Activated naive CD4-positive, alpha-beta T cell treated with anti-CD3 and anti-CD28 coated beads, Interleukin-2, amount 50 U/mL, for 24 hours (primary cell): ENCODE measurements around the gene MSTO1.
"Not testable (repeated sequence)": the region's sequence is repeated elsewhere in the genome, so short reads cannot be mapped to it uniquely, and the experiment has no call there.

Experiments
- H3K27ac Mint-ChIP-seq: one replicate; pipeline ENCODE4 v1.8.0; 2021; ENCODE audit warnings: mild to moderate bottlenecking, mixed read lengths
- H3K27me3 Mint-ChIP-seq: one replicate; pipeline ENCODE4 v1.8.0; 2021; ENCODE audit warnings: mixed read lengths
- H3K36me3 Mint-ChIP-seq: one replicate; pipeline ENCODE4 v1.8.0; 2021; ENCODE audit warnings: mixed read lengths
- H3K4me1 Mint-ChIP-seq: one replicate; pipeline ENCODE4 v1.8.0; 2021; ENCODE audit warnings: mixed read lengths
- H3K4me3 Mint-ChIP-seq: one replicate; pipeline ENCODE4 v1.8.0; 2021; ENCODE audit warnings: mild to moderate bottlenecking, mixed read lengths
- H3K9me3 Mint-ChIP-seq: one replicate; pipeline ENCODE4 v1.8.0; 2021; ENCODE audit warnings: mixed read lengths

Gene MSTO1

DNA sequence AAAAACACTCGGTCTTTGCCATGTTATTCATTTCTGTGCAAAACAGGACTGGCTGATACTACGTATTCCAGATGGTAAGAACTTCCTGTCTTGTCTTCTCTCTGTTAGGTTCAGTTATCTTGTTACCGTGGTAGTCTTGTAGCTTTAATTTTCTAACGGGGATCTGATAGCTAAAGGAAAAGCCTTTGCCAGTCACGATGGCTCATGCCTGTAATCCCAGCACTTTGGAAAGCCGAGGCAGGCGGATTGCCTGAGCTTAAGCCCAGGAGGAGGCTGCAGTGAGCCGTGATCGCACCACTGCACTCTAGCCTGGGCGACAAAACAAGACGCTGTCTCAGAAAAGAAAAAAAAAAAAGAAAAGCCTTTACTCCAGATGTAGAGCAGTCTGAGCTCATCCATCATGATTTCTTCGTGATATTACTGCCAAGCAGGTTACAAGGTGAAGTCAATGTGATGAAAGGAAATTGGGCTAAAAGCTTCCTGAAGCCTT is 11.1 kb upstream of the MSTO1 start:
- Mint-ChIP-seq H3K27ac (peak overlapping the region; percentile 72), H3K27me3 (no peaks in the 10 kb centered on the region), H3K36me3 (no peaks in the 10 kb centered on the region), H3K4me3 (peak overlapping the region; percentile 84), H3K4me1 (peaks cover 12% of the 10 kb centered on the region), H3K9me3 (no peaks in the 10 kb centered on the region)

DNA sequence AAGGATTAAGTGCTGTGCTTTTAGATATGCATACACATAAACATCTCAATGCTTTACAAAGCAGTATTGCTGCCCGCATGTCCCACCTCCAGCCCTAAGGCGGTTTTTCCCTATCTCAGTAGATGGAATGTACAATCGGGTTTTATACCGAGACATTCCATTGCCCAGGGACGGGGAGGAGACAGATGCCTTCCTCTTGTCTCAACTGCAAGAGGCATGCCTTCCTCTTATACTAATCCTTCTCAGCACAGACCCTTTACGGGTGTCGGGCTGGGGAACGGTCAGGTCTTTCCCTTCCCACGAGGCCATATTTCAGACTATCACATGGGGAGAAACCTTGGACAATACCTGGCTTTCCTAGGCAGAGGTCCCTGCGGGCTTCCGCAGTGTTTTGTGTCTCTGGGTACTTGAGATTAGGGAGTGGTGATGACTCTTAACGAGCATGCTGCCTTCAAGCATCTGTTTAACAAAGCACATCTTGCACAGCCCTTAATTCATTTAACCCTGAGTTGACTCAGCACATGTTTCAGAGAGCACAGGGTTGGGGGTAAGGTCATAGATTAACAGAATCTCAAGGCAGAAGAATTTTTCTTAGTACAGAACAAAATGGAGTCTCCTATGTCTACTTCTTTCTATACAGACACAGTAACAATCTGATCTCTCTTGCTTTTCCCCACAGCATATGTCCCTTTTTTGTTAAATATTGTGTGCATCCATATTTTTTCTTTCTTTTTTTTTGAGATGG is 10.0 kb upstream of the MSTO1 start:
- not testable (repeated sequence) for H3K36me3 Mint-ChIP-seq, H3K27me3 Mint-ChIP-seq, H3K4me3 Mint-ChIP-seq, H3K27ac Mint-ChIP-seq, H3K9me3 Mint-ChIP-seq
- H3K4me1 Mint-ChIP-seq: peaks cover 12% of the 10 kb centered on the region

- peaks cover 6% of the 10 kb centered on the region for H3K4me1 Mint-ChIP-seq
- H3K27ac Mint-ChIP-seq: no peak overlapping the region
- peak overlapping the region; percentile 15 for H3K4me3 Mint-ChIP-seq
- no peaks in the 10 kb centered on the region for H3K27me3 Mint-ChIP-seq
- H3K9me3 Mint-ChIP-seq: no peaks in the 10 kb centered on the region
- peaks cover 4% of the 10 kb centered on the region for H3K36me3 Mint-ChIP-seq
Observed at GRCh38 chr1:155607708-155608107, 2.3 kb upstream of the MSTO1 start.

DNA sequence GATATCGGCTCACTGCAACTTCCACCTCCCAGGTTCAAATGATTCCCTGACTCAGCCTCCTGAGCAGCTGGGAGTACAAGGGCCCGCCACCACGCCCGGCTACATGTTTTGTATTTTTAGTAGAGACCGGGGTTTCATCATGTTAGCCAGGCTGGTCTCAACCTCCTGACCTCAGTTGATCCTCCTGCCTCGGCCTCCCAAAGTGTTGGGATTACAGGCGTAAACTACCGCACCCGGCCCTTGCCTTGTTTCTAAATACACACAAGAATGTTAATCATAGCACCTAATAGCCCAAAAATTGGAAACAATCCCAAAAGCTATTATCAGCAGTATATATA is 1.2 kb upstream of the MSTO1 start:
- Mint-ChIP-seq H3K36me3 (peaks cover 9% of the 10 kb centered on the region), H3K9me3 (no peaks in the 10 kb centered on the region), H3K4me3 (no peak overlapping the region), H3K27me3 (no peaks in the 10 kb centered on the region), H3K27ac (no peak overlapping the region), H3K4me1 (peaks cover 9% of the 10 kb centered on the region)

DNA sequence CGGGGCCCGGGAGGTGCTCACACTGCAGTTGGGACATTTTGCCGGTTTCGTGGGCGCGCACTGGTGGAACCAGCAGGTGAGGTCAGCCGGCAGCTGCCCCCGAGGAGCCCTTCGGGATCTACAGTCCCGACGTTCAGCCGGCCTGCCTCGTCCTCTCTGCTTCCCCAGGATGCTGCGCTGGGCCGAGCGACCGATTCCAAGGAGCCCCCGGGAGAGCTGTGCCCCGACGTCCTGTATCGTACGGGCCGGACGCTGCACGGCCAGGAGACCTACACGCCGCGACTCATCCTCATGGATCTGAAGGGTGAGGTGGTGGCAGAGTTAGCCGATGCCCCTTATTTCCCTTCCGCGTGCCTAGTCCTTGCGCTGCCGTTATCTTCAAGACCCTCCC is 234 bp downstream of the MSTO1 start:
- H3K4me3 Mint-ChIP-seq: peak overlapping the region; percentile 93
- not testable (repeated sequence) for H3K9me3 Mint-ChIP-seq, H3K4me1 Mint-ChIP-seq, H3K27ac Mint-ChIP-seq, H3K27me3 Mint-ChIP-seq, H3K36me3 Mint-ChIP-seq

- not testable (repeated sequence) for H3K36me3 Mint-ChIP-seq, H3K9me3 Mint-ChIP-seq, H3K4me1 Mint-ChIP-seq
Observed at GRCh38 chr1:155613226-155613625, 3.2 kb downstream of the MSTO1 start.

DNA sequence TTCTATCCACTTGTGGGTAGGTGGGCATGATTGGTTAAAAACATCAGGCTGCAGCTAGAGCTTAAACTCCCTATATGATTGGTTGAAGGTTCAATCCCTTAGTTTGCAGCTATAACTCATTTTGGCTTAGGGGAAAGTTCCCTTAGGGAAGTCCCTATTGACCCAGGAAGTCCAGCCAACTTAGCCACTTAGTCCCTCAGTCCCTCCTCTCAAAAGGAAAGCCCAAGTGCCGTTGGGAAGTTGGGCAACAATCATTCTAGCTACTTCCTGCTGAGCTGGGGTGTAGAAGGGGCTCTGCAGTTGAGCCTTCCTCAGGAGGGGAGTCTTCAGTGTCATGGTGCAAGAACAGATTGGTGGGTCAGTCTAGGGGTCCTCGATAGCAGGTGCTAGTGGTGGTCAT is 12.2 kb downstream of the MSTO1 start:
- peaks cover 4% of the 10 kb centered on the region for H3K4me1 Mint-ChIP-seq
- H3K36me3 Mint-ChIP-seq: no peaks in the 10 kb centered on the region
- no peak overlapping the region for H3K27ac Mint-ChIP-seq
- H3K27me3 Mint-ChIP-seq: no peaks in the 10 kb centered on the region
- no peak overlapping the region for H3K4me3 Mint-ChIP-seq
- H3K9me3 Mint-ChIP-seq: no peaks in the 10 kb centered on the region

More at GRCh38 chr1:155613226-155613625, 3.2 kb downstream of the MSTO1 start:
- peak overlapping the region; percentile 42 for H3K4me3 Mint-ChIP-seq
- not testable (repeated sequence) for H3K27ac Mint-ChIP-seq, H3K27me3 Mint-ChIP-seq

DNA sequence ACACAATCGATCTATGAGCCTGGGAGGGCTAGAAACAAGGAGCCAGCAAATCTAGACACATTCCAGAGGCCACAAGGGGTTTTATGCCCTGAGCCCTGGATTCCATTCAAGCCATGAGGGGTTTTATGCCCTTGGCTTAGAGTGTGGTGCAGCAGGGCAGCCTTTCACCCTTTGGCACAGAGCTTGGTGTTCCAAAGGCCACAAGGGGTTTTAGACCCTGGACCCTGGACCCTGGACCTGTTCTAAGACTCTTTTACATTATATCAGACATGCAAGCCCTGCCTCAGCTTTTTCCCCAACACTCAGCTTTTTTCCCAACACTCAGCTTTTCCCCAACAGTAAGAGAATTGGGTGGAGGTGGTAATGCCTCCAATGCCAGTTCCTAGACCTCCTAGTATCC is 13.3 kb downstream of the MSTO1 start:
- H3K4me1 Mint-ChIP-seq: peaks cover 4% of the 10 kb centered on the region
- no peaks in the 10 kb centered on the region for H3K9me3 Mint-ChIP-seq
- H3K27me3 Mint-ChIP-seq: no peaks in the 10 kb centered on the region
- H3K4me3 Mint-ChIP-seq: no peak overlapping the region
- no peaks in the 10 kb centered on the region for H3K36me3 Mint-ChIP-seq
- no peak overlapping the region for H3K27ac Mint-ChIP-seq

DNA sequence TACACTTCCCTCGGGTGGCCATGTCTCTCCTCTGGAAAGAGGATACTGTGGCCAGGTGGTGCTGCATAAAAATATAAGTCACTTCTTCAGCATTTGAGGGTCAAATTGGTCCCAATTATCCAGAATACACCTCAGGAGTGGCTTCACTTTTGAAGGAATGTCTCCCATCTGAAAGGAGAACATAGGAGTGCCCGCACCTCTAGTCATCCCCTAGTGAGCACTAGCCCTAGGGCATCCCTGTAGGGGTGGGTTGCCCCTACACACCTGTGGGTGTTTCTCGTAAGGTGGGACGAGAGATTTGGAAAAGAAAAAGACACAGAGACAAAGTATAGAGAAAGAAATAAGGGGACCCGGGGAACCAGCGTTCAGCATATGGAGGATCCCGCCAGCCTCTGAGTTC is 16.4 kb downstream of the MSTO1 start:
- H3K4me3 Mint-ChIP-seq, H3K36me3 Mint-ChIP-seq, H3K9me3 Mint-ChIP-seq, H3K27ac Mint-ChIP-seq, H3K4me1 Mint-ChIP-seq, H3K27me3 Mint-ChIP-seq: not testable (repeated sequence)

- peak overlapping the region; percentile 96 for H3K4me3 Mint-ChIP-seq
- no peaks in the 10 kb centered on the region for H3K27me3 Mint-ChIP-seq
- peak overlapping the region; percentile 95 for H3K27ac Mint-ChIP-seq
- H3K4me1 Mint-ChIP-seq: peaks cover 25% of the 10 kb centered on the region
- no peaks in the 10 kb centered on the region for H3K36me3 Mint-ChIP-seq
- no peaks in the 10 kb centered on the region for H3K9me3 Mint-ChIP-seq
Observed at GRCh38 chr1:155636397-155637153, 26.6 kb downstream of the MSTO1 start.

DNA sequence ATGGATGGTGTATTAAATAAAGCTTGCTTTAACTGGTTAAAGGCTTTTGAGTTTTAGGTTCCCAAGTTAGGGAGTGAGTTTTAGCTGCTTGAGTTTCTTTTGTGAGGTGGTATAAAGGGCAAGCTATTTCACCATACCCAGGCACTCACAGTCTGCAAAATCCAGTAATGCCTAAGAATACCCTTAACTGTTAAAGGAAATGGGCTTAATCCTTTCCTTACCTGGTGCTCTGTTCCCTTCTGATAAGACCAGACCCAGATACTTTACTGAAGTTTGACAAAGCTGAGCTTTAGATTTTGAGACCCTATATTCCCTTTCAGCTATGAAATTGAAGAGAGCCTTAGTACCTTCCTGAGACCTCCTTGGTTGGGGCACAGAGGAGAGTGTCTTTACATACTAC is 30.3 kb downstream of the MSTO1 start:
- Mint-ChIP-seq H3K4me3 (no peak overlapping the region), H3K27ac (no peak overlapping the region), H3K4me1 (peaks cover 25% of the 10 kb centered on the region), H3K27me3 (no peaks in the 10 kb centered on the region), H3K36me3 (peaks cover 1% of the 10 kb centered on the region), H3K9me3 (no peaks in the 10 kb centered on the region)

DNA sequence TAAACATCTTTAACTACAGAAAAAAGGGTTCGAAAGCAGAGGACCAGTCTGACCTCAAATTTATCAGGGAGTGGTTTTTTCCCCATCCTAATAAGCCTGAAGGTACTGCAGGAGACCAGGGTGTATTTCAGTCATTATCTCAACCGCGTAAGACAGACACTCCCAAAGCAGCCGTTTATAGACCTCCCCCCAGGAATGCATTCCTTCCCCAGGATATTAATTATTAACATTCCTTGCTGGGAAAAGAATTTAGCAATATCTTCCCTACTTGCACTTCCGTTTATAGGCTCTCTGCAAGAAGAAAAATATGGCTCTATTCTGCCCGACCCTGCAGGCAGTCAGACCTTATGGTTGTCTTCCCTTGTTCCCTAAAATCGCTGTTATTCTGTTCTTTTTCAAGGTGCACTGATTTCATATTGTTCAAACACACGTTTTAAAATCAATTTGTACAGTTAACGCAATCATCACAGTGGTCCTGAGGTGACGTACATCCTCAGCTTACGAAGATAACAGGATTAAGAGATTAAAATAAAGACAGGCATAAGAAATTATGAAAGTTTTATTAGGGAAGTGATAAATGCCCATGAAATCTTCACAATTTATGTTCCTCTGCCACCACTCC is 32.7 kb downstream of the MSTO1 start:
- H3K36me3 Mint-ChIP-seq, H3K4me3 Mint-ChIP-seq, H3K9me3 Mint-ChIP-seq, H3K27me3 Mint-ChIP-seq, H3K27ac Mint-ChIP-seq, H3K4me1 Mint-ChIP-seq: not testable (repeated sequence)

DNA sequence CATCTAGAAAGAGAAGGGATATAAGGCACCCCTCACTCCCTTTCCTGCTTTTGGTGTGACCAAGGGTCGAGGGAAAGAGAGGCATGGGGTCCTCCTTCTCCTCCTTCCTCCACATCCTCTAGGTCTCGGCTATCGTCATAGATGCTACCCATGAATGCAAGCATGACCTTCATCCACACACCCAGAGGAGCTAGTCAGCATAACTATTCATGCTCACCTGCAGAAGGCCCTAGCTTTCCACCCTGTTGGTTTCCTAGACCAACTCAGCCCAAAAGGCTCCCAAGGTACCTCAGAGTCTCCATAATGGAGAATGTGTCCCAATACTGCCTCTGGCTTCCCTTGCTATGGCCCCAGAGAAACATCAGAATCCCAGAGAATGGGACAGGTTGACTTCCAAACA is 33.2 kb downstream of the MSTO1 start:
- Mint-ChIP-seq H3K9me3 (no peaks in the 10 kb centered on the region), H3K27ac (no peak overlapping the region), H3K4me3 (no peak overlapping the region), H3K27me3 (no peaks in the 10 kb centered on the region), H3K4me1 (peaks cover 2% of the 10 kb centered on the region), H3K36me3 (peaks cover 4% of the 10 kb centered on the region)

- no peak overlapping the region for H3K4me3 Mint-ChIP-seq
- peaks cover 4% of the 10 kb centered on the region for H3K36me3 Mint-ChIP-seq
- H3K9me3 Mint-ChIP-seq: no peaks in the 10 kb centered on the region
- no peaks in the 10 kb centered on the region for H3K4me1 Mint-ChIP-seq
- no peak overlapping the region for H3K27ac Mint-ChIP-seq
- H3K27me3 Mint-ChIP-seq: no peaks in the 10 kb centered on the region
Observed at GRCh38 chr1:155645034-155645598, 35.1 kb downstream of the MSTO1 start.

- H3K4me3 Mint-ChIP-seq: no peak overlapping the region
- no peaks in the 10 kb centered on the region for H3K4me1 Mint-ChIP-seq
- H3K27me3 Mint-ChIP-seq: no peaks in the 10 kb centered on the region
- no peaks in the 10 kb centered on the region for H3K9me3 Mint-ChIP-seq
- peaks cover 4% of the 10 kb centered on the region for H3K36me3 Mint-ChIP-seq
- no peak overlapping the region for H3K27ac Mint-ChIP-seq
Observed at GRCh38 chr1:155645648-155646047, 35.6 kb downstream of the MSTO1 start.

- no peaks in the 10 kb centered on the region for H3K4me1 Mint-ChIP-seq
- no peaks in the 10 kb centered on the region for H3K27me3 Mint-ChIP-seq
- H3K4me3 Mint-ChIP-seq: no peak overlapping the region
- H3K36me3 Mint-ChIP-seq: peaks cover 4% of the 10 kb centered on the region
- H3K9me3 Mint-ChIP-seq: no peaks in the 10 kb centered on the region
- H3K27ac Mint-ChIP-seq: no peak overlapping the region
Observed at GRCh38 chr1:155646307-155646706, 36.3 kb downstream of the MSTO1 start.
